IMR-90 (cell line): Measurements from ENCODE around the gene MAFF.
"Not testable (repeated sequence)": the region's sequence is repeated elsewhere in the genome, so short reads cannot be mapped to it uniquely, and the experiment has no call there.

ENCODE experiments used
- CEBPB ChIP-seq: IDR thresholded peaks from 2 replicates; pipeline ENCODE4 v1.6.1; 2012; ENCODE audit warnings: low read depth, low read length, improper control_type of control experiment
- CHD1 ChIP-seq: IDR thresholded peaks from 2 replicates; pipeline ENCODE4 v1.6.1; 2012; ENCODE audit warnings: low read depth, low read length, improper control_type of control experiment
- CTCF ChIP-seq: conservative IDR thresholded peaks from 2 replicates; pipeline ENCODE4 v1.5.1; 2012; ENCODE audit warnings: mild to moderate bottlenecking, low read depth, low read length, improper control_type of control experiment
- MAFK ChIP-seq: IDR thresholded peaks from 2 replicates; pipeline ENCODE4 v1.6.1; 2012; ENCODE audit warnings: low read depth, low read length, improper control_type of control experiment
- MAZ ChIP-seq: IDR thresholded peaks from 2 replicates; pipeline ENCODE4 v1.6.1; 2012; ENCODE audit warnings: low read depth, mild to moderate bottlenecking, low read length, improper control_type of control experiment, moderate library complexity, borderline replicate concordance
- MXI1 ChIP-seq: IDR thresholded peaks from 2 replicates; pipeline ENCODE4 v1.6.1; 2012; ENCODE audit warnings: low read depth, mild to moderate bottlenecking, low read length, moderate library complexity, borderline replicate concordance
- POLR2A ChIP-seq: IDR thresholded peaks from 2 replicates; pipeline ENCODE4 v1.6.1; 2012; ENCODE audit warnings: mild to moderate bottlenecking, low read depth, low read length
- RFX5 ChIP-seq: IDR thresholded peaks from 2 replicates; pipeline ENCODE4 v1.8.0; 2012; ENCODE audit warnings: low read depth, mild to moderate bottlenecking, low read length, moderate library complexity
- TF ChIP-seq, protein P1 (sequence below): fragments of 150-350 bp; IDR thresholded peaks from 2 replicates; pipeline ENCODE4 v1.6.1; 2017; ENCODE audit warnings: mild to moderate bottlenecking, antibody characterized with exemption, low read length, low read depth

DNA sequence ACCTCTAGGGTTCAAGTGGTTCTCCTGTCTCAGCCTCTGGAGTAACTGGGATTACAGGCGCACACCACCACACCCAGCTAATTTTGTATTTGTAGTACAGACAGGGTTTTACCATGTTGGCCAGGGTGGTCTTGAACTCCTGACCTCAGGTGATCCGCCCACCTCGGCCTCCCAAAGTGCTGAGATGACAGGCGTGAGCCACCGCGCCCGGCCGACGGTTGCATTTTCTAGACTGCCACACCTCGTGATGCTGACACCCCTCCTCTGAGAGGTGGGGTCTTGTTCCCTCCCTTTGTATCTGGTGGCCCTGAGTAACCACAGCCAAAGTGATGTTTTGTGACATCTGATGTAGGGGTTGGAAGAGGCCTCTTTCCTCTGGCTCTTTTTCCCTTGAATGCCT lies 32.1 kb downstream of the MAFF start:
- TF ChIP-seq CTCF, POLR2A, CEBPB, RFX5, CHD1, MXI1, MAFK, MAZ: not testable (repeated sequence)
- TF ChIP-seq, protein P1, sequence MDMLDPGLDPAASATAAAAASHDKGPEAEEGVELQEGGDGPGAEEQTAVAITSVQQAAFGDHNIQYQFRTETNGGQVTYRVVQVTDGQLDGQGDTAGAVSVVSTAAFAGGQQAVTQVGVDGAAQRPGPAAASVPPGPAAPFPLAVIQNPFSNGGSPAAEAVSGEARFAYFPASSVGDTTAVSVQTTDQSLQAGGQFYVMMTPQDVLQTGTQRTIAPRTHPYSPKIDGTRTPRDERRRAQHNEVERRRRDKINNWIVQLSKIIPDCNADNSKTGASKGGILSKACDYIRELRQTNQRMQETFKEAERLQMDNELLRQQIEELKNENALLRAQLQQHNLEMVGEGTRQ: not testable (repeated sequence)
